ENCODE measurements around the gene ARAP1. TPM values are rescaled to one million over a fixed set of nuclear protein-coding genes. Genes with fewer than 3 reads are reported as not detected.

ARAP1 gene
- total RNA-seq, 2 donors from 2014 or later: 70.4 to 89.8 TPM

DNA sequence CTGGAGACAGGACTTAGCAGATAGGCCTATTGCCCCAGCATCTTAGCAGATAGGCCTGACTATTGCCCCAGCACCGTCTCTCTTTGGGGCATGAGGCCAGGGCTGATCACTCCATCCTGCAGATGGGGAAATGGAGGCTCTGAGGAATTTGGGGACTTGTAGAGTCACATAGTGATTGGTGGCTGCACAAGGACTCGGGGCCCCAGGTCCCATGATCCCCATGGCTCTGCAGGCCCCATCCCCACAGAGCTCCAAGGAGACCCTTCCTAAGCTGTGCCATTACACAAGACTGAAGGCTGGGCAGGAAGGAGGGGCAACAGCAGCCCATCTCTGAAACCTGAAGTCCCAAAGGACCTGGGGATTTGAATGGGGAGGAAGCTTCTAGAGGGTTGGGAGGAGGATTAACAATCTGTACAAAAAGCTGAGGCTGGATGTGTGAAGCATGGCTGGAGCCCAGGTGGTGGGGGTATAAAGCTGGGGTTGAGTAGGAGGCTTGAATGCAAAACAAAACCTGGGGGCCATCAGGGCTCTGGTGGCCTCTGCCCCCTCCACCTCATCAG is 1.6 kb downstream of the ARAP1 start:
- peaks cover 3% of the 10 kb centered on the region for H3K4me1 ChIP-seq
- intact Hi-C loops (cut with DNase I): no loop called here
- H3K9ac ChIP-seq (ENCODE audit: low read depth in 2 of 2, low read length in 2 of 2): no peak overlapping the region

DNA sequence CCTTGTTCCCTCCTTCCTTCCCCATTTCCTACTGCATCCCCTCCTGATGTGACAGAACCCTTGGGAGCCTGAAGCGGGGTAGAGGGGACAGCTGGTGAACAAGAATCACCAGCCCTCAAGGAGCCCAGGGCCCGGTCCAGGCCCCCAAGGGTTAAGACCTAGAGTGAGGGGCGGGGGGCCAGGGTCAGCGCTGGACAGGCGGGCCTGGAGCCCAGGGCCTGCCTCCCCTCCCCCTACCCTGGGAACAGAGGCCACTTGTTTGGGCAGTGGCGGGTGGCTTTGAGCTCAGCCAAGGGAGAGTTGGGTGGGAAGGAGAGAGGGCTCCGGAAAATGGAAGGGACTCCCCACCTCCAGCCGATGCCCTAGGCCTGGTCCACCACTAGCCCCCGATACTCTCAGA is 2.1 kb downstream of the ARAP1 start:
- peaks cover 3% of the 10 kb centered on the region for H3K4me1 ChIP-seq

More for the DNA sequence above, 1.6 kb downstream of the ARAP1 start:
- TF ChIP-seq, protein P1, sequence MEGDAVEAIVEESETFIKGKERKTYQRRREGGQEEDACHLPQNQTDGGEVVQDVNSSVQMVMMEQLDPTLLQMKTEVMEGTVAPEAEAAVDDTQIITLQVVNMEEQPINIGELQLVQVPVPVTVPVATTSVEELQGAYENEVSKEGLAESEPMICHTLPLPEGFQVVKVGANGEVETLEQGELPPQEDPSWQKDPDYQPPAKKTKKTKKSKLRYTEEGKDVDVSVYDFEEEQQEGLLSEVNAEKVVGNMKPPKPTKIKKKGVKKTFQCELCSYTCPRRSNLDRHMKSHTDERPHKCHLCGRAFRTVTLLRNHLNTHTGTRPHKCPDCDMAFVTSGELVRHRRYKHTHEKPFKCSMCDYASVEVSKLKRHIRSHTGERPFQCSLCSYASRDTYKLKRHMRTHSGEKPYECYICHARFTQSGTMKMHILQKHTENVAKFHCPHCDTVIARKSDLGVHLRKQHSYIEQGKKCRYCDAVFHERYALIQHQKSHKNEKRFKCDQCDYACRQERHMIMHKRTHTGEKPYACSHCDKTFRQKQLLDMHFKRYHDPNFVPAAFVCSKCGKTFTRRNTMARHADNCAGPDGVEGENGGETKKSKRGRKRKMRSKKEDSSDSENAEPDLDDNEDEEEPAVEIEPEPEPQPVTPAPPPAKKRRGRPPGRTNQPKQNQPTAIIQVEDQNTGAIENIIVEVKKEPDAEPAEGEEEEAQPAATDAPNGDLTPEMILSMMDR (IDR thresholded peaks at IDR 0.05): no peak
- no peak overlapping the region for H3K4me3 ChIP-seq
- H3K9me3 ChIP-seq: no peaks in the 10 kb centered on the region
- no peaks in the 10 kb centered on the region for H3K36me3 ChIP-seq
- DNase-seq: no peak
- no peak overlapping the region for H3K27ac ChIP-seq
- no peaks in the 10 kb centered on the region for H3K27me3 ChIP-seq

DNA sequence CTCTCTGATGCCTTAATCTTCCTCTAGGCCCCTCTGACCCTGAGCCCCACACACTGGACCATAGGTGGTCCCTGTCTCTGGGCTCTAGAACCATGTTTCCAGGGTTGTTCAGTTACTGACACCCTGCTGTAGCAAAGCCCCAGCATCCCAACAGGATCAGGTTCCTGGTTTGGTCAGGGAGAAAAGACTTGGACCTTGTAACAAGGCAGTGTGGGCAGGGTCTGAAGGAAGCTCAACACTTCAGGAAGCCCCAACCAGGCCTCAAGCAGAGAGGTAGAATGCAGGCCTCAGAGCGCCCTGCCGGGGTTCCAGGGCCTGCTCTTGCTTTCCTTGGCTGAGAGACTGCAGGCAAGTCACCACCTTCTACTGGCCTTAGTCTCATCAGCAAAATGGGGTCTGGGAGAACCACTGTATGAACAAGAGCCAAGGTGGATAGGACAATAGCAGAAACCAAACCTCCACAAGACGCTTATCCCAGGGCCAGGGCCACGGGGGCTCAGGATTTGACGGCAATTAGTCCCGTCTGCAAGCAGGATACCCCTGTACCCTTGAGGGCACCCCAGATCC is 4.8 kb downstream of the ARAP1 start:
- Histone ChIP-seq H3K27me3 (no peaks in the 10 kb centered on the region), H3K4me3 (no peak overlapping the region), H3K9me3 (no peaks in the 10 kb centered on the region), H3K27ac (no peak overlapping the region), H3K36me3 (no peaks in the 10 kb centered on the region), H3K9ac (ENCODE audit: low read depth in 2 of 2, low read length in 2 of 2) (no peak overlapping the region), H3K4me1 (peaks cover 5% of the 10 kb centered on the region)
- intact Hi-C loops (cut with DNase I): no loop called here
- no peak for DNase-seq
- TF ChIP-seq, protein P1 (IDR thresholded peaks at IDR 0.05): no peak

More for the DNA sequence above, 2.1 kb downstream of the ARAP1 start:
- Histone ChIP-seq H3K9ac (ENCODE audit: low read depth in 2 of 2, low read length in 2 of 2) (no peak overlapping the region), H3K36me3 (no peaks in the 10 kb centered on the region), H3K4me3 (no peak overlapping the region), H3K27me3 (no peaks in the 10 kb centered on the region), H3K9me3 (no peaks in the 10 kb centered on the region), H3K27ac (no peak overlapping the region)
- TF ChIP-seq, protein P1 (IDR thresholded peaks at IDR 0.05): no peak
- intact Hi-C loops (cut with DNase I): no loop called here
- DNase-seq: no peak

DNA sequence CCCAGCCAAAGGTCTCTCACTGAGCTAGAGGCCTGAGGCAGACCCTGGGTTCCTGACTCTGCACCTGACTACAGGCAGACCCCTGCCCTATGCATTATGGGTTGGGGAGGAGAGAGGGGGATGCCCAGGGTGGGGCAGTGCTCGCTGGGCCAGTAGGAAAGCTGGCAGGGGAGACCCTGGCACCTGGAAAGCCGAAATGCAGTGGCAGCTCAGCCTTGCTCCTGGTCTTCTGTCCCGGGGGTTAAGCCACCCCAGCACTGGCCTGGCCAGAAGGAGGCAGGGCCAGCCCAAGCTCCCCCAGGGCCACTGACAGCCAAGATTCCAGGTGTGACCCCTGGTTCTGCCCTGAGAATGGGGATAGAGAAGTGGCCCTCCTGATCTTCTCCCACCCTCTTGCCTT is 5.4 kb downstream of the ARAP1 start:
- intact Hi-C loops (cut with DNase I): no loop called here
- H3K27me3 ChIP-seq: no peaks in the 10 kb centered on the region
- H3K36me3 ChIP-seq: no peaks in the 10 kb centered on the region
- H3K9me3 ChIP-seq: no peaks in the 10 kb centered on the region
- no peak overlapping the region for H3K27ac ChIP-seq
- TF ChIP-seq, protein P1 (IDR thresholded peaks at IDR 0.05): no peak
- no peak overlapping the region for H3K9ac ChIP-seq (ENCODE audit: low read depth in 2 of 2, low read length in 2 of 2)
- H3K4me3 ChIP-seq: no peak overlapping the region
- DNase-seq: no peak
- peaks cover 10% of the 10 kb centered on the region for H3K4me1 ChIP-seq

DNA sequence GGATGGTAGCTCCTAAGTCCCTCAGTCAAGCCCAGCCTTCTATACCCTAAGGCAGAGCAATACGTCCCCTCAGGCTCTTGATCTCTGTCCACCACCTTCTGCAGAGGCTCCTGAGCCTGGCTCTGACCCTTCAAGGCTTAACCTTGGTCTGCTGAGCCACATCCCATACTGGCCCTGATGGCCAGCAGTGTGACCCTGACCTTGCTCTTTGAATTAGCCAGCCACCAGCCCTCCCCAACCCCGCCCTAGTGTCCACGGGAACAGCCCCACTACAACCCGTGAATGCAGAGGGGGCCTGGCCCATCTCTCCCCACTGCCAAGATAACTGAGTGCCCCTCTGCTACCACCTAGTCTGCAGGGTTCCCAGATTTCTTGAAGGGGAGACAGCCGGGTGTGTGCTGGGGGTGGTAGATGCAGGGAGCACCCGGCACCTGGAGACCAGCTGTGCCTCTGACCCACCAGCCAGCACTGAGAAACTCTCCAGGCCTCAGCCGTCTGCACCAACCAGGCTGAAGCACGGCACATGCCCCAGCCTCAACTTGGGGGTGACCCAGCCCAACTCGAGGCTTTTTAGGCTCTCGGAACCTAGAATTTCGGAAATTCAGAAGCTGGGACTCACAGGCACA is 6.2 kb downstream of the ARAP1 start:
- Histone ChIP-seq H3K4me3 (no peak overlapping the region), H3K27me3 (no peaks in the 10 kb centered on the region), H3K27ac (no peak overlapping the region), H3K9ac (ENCODE audit: low read depth in 2 of 2, low read length in 2 of 2) (no peak overlapping the region), H3K9me3 (no peaks in the 10 kb centered on the region), H3K36me3 (no peaks in the 10 kb centered on the region), H3K4me1 (peaks cover 8% of the 10 kb centered on the region)
- no peak for DNase-seq
- intact Hi-C loops (cut with DNase I): no loop called here
- TF ChIP-seq, protein P1 (IDR thresholded peaks at IDR 0.05): no peak

All from colonic mucosa (tissue), 4 donors.